ENCODE measurements around the gene MROH8.

The MROH8 gene

DNA sequence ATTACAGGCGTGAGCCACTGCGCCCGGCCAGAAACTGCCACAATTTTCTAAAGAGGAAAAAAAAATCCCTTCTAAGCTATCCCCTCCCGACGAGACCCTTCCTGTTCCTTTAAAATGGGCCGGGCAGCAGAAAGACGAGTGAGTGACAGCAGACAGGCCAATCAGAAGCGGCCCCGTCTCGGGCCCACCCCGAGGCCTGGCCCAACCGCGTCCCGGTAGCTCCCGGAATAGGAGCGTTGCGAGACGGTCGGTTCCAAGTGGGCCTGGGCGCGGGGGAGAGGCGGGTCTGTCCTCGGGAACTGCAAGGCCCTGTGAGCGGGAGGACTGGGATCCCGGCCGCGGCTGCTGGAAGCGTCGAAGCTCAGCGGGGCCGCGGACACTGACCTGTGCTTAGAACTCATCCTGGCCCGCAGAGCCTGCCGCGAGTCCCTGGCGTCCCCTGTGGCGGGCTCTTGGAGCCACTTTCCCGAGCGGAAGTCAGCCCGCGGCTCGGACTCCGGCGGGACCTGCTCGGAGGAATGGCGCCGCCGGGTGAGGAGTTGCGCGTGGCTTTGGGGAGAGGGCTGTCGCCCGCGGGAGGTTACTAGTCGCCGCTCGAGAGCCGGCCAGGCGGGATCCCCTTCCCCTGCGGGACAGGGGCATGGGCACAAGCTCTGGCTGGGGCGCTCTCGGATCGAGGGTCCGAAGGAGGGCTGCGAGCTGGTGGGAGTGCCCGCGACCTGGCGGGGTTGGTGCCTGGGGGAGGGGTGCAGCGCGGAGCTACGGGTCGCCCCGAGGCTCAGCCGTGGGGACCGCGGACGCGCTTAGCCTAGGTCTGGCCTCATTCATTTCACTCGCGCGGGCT, at the start of gene MROH8, which contains the start of gene RPN2:
Gene MROH8, minus strand, starts transcription at position 710 of the 844 bp plus-strand sequence.
Gene RPN2, plus strand, starts transcription at position 492 of the 844 bp plus-strand sequence. Its CDS starts 27 bp downstream, at position 519.
- in situ Hi-C loops (cut with HindIII; ENCODE audit: low pct_unique_long_range_greater_than_20kb, low sequenced_read_pairs): no loop called here
- peak; percentile 74 for TF ChIP-seq JUND (IDR thresholded peaks at IDR 0.05; ENCODE audit: low read depth)
- DNase-seq (ENCODE audit: low read depth in 1 of 2, low spot score in 1 of 2): peak; percentile 91 to 99

DNA sequence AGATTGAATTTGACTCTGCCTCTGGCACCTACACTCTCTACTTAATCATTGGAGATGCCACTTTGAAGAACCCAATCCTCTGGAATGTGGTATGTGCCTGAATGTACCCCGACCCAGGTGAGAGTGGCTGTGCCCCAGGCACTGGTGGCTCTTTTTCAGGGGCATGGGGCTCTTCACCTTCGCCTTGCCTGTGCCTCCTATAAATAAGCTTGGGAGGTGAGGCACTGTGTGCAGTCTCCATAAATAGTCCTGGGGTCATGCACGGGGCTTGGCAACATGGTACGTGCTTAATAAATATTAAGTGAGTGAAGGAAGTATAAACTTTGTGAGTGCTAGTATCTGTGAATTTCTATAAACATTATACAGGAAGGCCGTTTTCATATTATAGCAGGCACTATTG, 49.3 kb upstream of the MROH8 start:
- TF ChIP-seq JUND (IDR thresholded peaks at IDR 0.05; ENCODE audit: low read depth): no peak
- no peak for DNase-seq (ENCODE audit: low read depth in 1 of 2, low spot score in 1 of 2)
- in situ Hi-C loops (cut with HindIII; ENCODE audit: low pct_unique_long_range_greater_than_20kb, low sequenced_read_pairs): no loop called here

- in situ Hi-C loops (cut with HindIII; ENCODE audit: low pct_unique_long_range_greater_than_20kb, low sequenced_read_pairs): no loop called here
- no peak for TF ChIP-seq JUND (IDR thresholded peaks at IDR 0.05; ENCODE audit: low read depth)
- no peak for DNase-seq (ENCODE audit: low read depth in 1 of 2, low spot score in 1 of 2)
These were observed 48.7 kb upstream of the MROH8 start for GRCh38 chr20:37228082-37228481.

DNA sequence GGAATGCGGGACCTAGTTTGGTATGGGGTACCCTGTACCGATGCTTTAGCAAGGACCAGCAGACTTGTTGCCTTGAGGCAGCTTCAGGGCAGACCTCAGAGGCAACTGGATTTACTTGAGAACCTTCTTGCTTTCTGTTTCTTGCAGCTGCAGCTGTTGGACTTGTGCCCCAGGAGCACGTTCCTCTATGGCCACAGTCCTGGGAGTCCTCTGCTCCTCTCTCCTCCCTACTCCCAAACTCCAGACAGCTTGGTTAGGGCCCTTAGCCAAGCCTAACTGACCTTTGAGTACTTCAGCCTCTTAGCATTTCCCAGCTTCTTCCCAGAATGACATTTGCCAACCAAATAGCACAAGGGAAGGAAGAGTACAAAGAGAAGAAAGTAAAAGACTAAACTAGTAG, 47.5 kb upstream of the MROH8 start:
- no peak for DNase-seq (ENCODE audit: low read depth in 1 of 2, low spot score in 1 of 2)
- TF ChIP-seq JUND (IDR thresholded peaks at IDR 0.05; ENCODE audit: low read depth): no peak
- in situ Hi-C loops (cut with HindIII; ENCODE audit: low pct_unique_long_range_greater_than_20kb, low sequenced_read_pairs): no loop called here

- in situ Hi-C loops (cut with HindIII; ENCODE audit: low pct_unique_long_range_greater_than_20kb, low sequenced_read_pairs): no loop called here
- TF ChIP-seq JUND (IDR thresholded peaks at IDR 0.05; ENCODE audit: low read depth): no peak
- no peak for DNase-seq (ENCODE audit: low read depth in 1 of 2, low spot score in 1 of 2)
These were observed 45.8 kb upstream of the MROH8 start for GRCh38 chr20:37225146-37225545.

DNA sequence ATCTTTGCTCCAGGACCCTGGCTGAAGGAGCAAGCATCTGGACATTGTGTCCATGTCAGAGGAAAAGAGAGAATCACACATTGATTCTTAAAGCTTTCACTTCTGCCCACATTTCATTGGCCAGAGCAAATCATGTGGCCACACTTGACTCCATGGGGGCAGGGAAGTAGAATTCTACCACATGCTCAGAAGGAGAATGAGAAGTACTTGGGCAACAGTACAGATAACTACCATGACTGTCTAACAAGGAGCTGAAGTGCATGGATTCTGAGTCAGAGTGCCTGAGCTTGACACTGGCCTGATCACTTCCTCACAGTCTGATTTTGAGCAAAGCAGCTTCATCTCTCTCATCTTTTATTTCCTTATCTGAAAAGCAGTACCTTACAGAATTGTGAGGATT, 43.7 kb upstream of the MROH8 start:
- in situ Hi-C loops (cut with HindIII; ENCODE audit: low pct_unique_long_range_greater_than_20kb, low sequenced_read_pairs): no loop called here
- peak in 1 of 2 experiments; percentile 10 for DNase-seq (ENCODE audit: low read depth in 1 of 2, low spot score in 1 of 2)
- TF ChIP-seq JUND (IDR thresholded peaks at IDR 0.05; ENCODE audit: low read depth): no peak

- in situ Hi-C loops (cut with HindIII; ENCODE audit: low pct_unique_long_range_greater_than_20kb, low sequenced_read_pairs): no loop called here
- no peak for DNase-seq (ENCODE audit: low read depth in 1 of 2, low spot score in 1 of 2)
- no peak for TF ChIP-seq JUND (IDR thresholded peaks at IDR 0.05; ENCODE audit: low read depth)
These were observed 42.7 kb upstream of the MROH8 start for GRCh38 chr20:37222086-37222485.

- no peak for DNase-seq (ENCODE audit: low read depth in 1 of 2, low spot score in 1 of 2)
- no peak for TF ChIP-seq JUND (IDR thresholded peaks at IDR 0.05; ENCODE audit: low read depth)
- in situ Hi-C loops (cut with HindIII; ENCODE audit: low pct_unique_long_range_greater_than_20kb, low sequenced_read_pairs): no loop called here
These were observed 41.4 kb upstream of the MROH8 start for GRCh38 chr20:37220731-37221130.

- no peak for DNase-seq (ENCODE audit: low read depth in 1 of 2, low spot score in 1 of 2)
- in situ Hi-C loops (cut with HindIII; ENCODE audit: low pct_unique_long_range_greater_than_20kb, low sequenced_read_pairs): no loop called here
- TF ChIP-seq JUND (IDR thresholded peaks at IDR 0.05; ENCODE audit: low read depth): no peak
These were observed 40.7 kb upstream of the MROH8 start for GRCh38 chr20:37219751-37220668.

- no peak for DNase-seq (ENCODE audit: low read depth in 1 of 2, low spot score in 1 of 2)
- TF ChIP-seq JUND (IDR thresholded peaks at IDR 0.05; ENCODE audit: low read depth): no peak
- in situ Hi-C loops (cut with HindIII; ENCODE audit: low pct_unique_long_range_greater_than_20kb, low sequenced_read_pairs): no loop called here
These were observed 39.6 kb upstream of the MROH8 start for GRCh38 chr20:37218976-37219375.

GRCh38 chr20:37218441-37218840, 39.1 kb upstream of the MROH8 start:
- no peak for DNase-seq (ENCODE audit: low read depth in 1 of 2, low spot score in 1 of 2)
- no peak for TF ChIP-seq JUND (IDR thresholded peaks at IDR 0.05; ENCODE audit: low read depth)
- in situ Hi-C loops (cut with HindIII; ENCODE audit: low pct_unique_long_range_greater_than_20kb, low sequenced_read_pairs): no loop called here

DNA sequence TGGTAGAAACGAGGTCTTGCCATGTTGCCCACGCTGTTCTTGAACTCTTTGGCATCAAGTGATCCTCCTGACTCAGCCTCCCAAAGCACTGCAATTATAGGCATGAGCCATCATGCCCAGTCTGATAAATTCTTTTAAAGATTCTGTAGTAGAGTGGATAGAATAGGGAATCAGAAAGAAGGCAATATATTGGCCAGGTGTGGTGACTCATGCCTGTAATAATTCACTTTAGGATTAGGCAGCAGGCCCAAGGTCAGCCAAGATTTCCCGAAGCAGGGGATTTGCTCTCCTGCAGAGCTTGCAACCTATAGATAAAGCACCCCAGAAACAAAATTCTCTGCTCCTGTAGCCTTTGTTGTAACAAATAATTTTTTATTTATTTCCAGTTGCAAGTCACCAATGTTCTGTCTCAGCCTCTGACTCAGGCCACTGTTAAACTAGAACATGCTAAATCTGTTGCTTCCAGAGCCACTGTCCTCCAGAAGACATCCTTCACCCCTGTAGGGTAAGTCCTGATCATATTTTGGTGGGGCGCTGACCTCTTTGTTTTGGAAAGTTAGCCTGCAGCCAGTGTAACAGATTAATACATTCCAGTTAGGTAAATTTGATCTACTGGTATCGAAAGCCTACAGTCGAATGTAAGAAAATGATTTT, 30.4 kb upstream of the MROH8 start:
- no peak for DNase-seq (ENCODE audit: low read depth in 1 of 2, low spot score in 1 of 2)
- no peak for TF ChIP-seq JUND (IDR thresholded peaks at IDR 0.05; ENCODE audit: low read depth)
- in situ Hi-C loops (cut with HindIII; ENCODE audit: low pct_unique_long_range_greater_than_20kb, low sequenced_read_pairs): no loop called here
